GM19455 (cell line): ENCODE measurements around the gene VARS1.

Experiments used
- ATAC-seq: cut with Tn5 transposase; IDR thresholded peaks from one replicate; pipeline ENCODE4 v1.9.1; 2021; ENCODE audit not compliant: unreplicated experiment

The VARS1 gene

GRCh38 chr6:31775633-31776484 is 19.7 kb downstream of the VARS1 start:
- no peak for ATAC-seq

- no peak for ATAC-seq
These were observed 20.4 kb downstream of the VARS1 start for GRCh38 chr6:31775184-31775583.

DNA sequence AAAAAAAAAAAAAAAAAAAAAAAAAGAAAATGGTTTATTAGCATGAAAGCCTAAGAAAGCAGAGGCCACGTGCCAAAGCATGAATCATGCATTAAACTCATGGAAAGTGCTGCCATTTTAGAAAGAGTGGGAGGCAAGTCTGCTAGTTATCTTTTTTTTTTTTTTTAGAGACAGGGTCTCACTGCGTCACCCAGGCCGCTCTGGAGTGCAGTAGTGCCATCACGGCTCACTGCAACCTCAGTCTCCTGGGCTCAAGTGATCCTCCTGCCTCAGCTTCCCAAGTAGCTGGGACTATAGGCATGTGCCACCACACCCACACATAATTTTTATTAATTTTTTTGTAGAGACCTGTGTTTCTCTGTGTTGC is 23.6 kb downstream of the VARS1 start:
- ATAC-seq, result no peak

DNA sequence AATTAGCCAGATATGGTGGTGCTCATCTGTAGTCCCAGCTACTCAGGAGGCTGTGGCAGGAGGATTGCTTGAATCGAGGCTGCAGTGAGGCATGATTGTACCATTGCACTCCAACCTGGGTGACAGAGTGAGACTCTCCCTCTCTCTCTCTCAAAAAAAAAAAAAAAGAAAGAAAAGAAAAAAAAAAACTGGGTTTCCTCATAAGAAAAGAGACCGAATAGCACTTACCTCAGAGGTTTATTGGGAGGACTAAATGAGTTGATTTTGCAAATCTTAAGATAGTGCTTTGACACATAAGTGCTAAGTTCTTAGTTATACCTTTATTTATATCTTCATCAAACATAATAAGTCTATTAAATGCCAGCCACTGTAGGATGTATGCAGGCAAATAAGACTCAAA is 24.7 kb downstream of the VARS1 start:
- ATAC-seq, result no peak

DNA sequence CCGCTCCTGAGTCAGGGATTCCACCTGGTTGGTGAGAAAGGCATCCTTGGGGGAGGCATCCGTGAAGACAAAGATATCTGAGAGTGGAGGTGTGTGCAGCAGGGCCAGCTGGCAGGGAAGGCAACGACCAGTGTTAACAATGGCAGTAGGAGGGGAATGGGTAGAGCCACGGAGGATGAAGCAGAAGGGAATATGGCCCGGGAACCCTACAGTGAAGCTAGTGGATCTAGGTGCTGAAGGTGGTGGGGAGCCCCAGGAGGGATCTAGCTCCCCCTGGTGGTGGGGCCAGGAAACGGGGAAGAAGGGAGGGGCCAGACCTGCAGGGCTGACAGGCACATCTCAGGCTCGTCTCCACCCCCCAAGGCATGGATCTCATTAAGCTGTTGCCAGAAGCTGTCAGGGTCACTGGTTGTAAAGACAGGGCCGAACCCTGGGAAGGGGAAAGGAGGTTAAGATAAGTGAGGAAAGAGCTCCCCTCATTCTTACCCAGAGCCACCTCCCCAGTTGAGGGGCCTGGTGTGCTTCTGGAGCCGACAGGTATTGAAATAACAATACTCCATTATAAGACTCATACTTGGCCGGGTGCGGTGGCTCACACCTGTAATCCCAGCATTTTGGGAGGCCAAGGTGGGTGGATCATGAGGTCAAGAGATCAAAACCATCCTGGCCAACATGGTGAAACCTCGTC is 25.7 kb downstream of the VARS1 start:
- ATAC-seq, result no peak

- ATAC-seq, result no peak
These were observed 26.9 kb downstream of the VARS1 start for GRCh38 chr6:31768363-31769257.

DNA sequence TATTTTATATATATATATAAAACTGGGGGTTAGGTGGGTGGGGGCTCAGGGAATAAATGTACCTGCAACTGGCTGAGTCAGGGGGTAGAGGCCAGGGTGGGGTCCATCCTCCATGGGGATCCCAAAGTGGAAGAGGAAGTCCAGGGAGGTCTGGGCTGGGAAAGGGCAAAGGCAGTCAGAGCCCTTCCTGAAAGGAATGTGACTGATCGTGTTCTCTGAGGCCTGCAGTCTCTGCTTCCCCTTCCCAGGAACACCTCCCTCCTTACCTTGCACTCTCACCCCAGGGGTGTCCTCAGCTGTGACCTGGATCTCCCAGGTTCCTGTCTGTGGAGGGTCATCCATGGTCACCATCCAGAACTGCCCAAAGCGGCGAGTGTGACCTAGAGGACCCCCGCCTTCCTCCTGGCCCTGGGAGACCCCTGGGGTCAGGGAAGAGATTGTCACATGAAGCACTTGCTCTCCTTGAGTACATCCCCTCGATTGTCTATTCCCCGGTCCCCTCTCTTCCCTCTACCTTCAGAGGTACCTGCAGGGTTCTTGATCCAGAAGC is 28.4 kb downstream of the VARS1 start:
- no peak for ATAC-seq

DNA sequence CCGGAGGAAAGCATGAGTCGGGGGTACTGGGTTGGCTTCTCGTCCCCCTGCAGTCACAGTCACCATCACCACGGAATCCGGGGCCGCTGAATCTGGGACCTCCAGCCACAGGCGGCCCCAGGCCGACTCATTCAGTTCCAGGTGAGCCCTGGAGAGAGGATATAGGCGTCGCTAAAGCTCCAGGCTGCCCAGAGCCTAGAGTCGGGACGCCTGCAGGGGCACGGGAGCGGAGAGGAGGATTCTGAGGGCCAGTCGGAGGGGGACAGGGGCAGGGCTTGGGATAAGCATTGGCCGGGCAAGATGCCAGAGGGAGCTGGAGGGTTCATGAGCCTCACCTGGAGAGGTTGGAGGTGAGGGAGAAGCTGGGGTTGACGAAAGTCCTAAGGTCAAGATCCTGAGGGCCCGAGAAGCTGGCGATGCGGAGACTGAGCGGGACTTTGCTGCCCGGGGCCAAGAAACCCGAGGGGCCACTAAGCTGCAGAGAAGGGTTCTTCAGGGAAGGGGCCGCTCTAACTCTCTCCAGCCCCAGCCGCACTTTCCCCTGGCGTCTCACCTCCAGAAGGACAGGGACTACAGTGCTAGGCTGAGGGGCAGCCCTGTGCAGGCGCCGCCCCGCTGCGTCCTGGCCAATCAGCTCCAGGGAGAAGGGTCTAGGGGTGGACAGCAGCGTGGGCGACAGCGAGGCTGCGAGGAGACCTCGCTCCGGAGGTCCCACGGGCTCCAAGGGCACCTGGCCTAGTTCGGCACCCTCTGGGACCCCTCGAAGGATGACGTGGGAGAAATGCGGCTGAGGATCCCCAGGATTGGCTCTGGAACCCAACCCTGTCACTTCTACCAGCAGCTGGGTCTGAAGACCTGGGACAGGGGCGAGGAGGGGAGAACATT is 29.4 kb downstream of the VARS1 start:
- ATAC-seq, result no peak

GRCh38 chr6:31765559-31765909 is 30.0 kb downstream of the VARS1 start:
- ATAC-seq, result no peak

DNA sequence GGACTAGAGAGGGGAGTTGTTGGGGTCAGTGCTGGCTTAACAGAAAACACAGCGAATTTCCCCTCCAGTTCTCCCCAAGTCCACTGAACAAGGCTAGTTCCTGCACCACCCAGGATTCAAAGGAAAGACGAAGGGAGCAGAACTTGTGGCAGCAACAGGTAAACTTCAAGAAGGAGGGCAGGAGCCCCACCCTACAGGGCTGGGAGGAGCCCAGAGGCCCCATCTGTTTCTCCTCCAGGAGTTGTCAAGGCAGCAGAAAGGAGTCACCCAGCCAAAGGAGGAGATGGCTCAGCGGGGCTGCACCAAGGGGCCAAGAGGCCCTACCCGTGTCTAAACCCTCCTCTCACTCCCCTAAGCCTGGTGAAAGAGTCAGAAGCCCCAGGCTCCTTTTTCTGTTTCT is 31.4 kb downstream of the VARS1 start:
- no peak for ATAC-seq

DNA sequence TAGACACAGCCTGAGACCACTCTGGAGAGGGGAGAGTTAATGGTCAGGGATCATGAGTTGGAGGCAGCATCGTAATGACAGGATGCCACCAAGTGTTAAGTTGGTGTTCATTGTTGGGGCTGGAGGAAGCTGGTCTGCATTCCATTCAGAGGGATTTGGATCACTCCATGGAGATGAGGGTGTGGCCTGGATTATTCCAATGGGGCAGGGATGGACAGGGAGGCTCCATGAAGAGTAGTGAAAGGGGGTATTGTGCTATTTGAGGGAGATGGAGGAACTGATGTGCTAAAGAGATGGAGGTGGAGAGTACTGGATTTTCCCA is 32.0 kb downstream of the VARS1 start:
- no peak for ATAC-seq

- ATAC-seq, result no peak
These were observed 32.5 kb downstream of the VARS1 start for GRCh38 chr6:31762878-31763618.

- ATAC-seq, result no peak
These were observed 33.2 kb downstream of the VARS1 start, which contains the start of gene SAPCD1 for GRCh38 chr6:31762356-31762755. Gene SAPCD1, plus strand, starts transcription at chr6:31762656. Its CDS starts 399 bp downstream, at chr6:31763055.

- ATAC-seq, result no peak
These were observed 34.2 kb downstream of the VARS1 start for GRCh38 chr6:31761343-31761742.

DNA sequence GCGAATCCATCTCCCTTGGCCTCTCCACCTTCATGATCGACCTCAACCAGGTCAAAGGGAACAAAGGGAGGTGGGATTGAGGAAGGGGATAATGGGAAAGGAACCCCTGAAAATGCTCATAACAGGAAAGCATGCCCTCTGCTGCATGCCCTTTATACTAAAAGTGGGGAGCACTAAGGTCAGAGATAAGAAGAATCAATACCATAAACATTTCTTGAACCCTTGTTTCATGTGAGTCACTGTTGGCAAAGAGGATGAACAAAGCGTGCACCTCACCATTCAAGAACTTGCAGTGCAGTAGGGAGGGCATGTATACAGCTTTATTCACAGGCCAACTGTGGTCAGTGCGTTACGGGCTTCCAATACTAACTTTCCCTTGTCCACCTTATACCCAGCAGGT is 34.8 kb downstream of the VARS1 start:
- no peak for ATAC-seq

DNA sequence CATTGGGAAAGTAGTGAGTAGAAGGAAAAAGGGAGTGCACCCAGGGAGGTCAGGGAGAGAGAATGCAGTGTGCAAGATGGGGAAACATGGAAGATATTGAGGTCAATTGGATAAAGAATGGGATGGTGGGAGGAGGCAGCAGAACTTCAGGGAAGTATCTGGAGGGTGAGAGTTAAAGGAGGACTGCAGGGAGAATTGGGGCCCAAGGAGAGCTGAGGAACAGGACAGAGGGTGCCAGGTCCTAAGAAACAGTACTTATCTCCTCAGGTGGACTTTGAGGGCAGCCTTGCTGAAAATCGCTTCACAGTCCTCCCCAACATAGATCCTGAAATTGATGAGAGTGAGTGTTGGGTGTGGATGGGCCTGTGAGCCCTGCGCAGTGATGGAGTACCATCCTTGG is 37.3 kb downstream of the VARS1 start:
- ATAC-seq, result no peak

GRCh38 chr6:31752739-31753319 is 42.7 kb downstream of the VARS1 start:
- no peak for ATAC-seq

GRCh38 chr6:31750411-31751022 is 45.0 kb downstream of the VARS1 start:
- ATAC-seq, result no peak
